Effector memory CD8-positive, alpha-beta T cell (primary cell): ENCODE results near the gene ATP2B2.

Experiments used
- ATAC-seq: fragments of 150-1000 bp; cut with Tn5 transposase; replicated peaks from 2 replicates; pipeline ENCODE4 v1.10.0; 2021; ENCODE audit warnings: mild to moderate bottlenecking, moderate library complexity
- DNase-seq, 3 experiments: peaks; one replicate each; pipeline ENCODE4 v3.0.0; 2021
- H3K27ac Mint-ChIP-seq, 2 donors: one replicate each; pipeline ENCODE4 v1.8.0; 2022; ENCODE audit warnings: mild to moderate bottlenecking in 2 of 2, mixed read lengths in 2 of 2, moderate library complexity in 2 of 2
- H3K27me3 Mint-ChIP-seq, 2 donors: one replicate each; pipeline ENCODE4 v1.8.0; 2022; ENCODE audit warnings: mixed read lengths in 2 of 2
- H3K36me3 Mint-ChIP-seq: one replicate; pipeline ENCODE4 v1.8.0; 2022; ENCODE audit warnings: mild to moderate bottlenecking, moderate library complexity, mixed read lengths; ENCODE audit not compliant: insufficient read depth
- H3K4me1 Mint-ChIP-seq, 2 donors: one replicate each; pipeline ENCODE4 v1.8.0; 2022; ENCODE audit warnings: low read depth in 2 of 2, mixed read lengths in 2 of 2
- H3K4me3 Mint-ChIP-seq, 2 donors: one replicate each; pipeline ENCODE4 v1.8.0; 2022; ENCODE audit warnings: mild to moderate bottlenecking in 2 of 2, mixed read lengths in 2 of 2, moderate library complexity in 2 of 2
- H3K9me3 Mint-ChIP-seq, 2 donors: one replicate each; pipeline ENCODE4 v1.8.0; 2022; ENCODE audit warnings: mixed read lengths in 2 of 2

Gene ATP2B2

DNA sequence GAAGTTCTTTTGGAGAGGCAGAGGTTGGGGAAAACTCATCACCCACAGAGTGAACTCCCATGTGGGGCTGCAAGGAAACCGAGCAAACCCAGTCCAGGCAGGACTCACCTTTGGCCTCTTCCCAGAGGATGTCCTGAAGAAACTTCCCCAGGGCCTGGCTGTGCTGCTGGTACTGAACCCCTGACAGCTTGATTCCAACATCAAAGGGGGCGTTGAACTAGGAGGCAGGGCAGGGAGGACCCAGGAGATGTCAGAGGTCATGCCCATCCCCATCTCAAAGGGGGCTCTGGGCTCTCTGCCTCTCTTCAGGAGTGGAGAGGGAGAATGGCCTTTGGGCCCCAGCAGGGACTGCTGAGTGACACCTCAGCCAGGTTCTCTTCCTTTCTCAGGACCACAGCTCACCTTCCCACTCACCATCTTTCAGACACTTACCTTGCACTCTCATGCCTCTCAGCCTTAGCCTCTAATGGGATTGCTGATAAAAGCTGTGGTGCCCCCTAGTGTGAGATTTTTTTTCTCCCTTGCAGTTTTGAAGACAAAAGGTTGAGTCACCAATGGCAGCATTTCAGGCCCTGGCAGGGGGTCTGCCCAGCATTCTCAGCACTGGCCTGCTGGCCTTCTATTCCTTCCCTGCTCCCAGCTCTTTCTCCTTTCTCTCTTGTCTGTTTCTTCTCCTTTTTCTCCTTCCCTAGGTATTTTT, 218.6 kb downstream of the ATP2B2 start:
- Mint-ChIP-seq H3K9me3 (no peaks in the 10 kb centered on the region), H3K36me3 (peaks cover 26% of the 10 kb centered on the region), H3K27me3 (no peaks in the 10 kb centered on the region), H3K4me3 (no peak overlapping the region), H3K27ac (peak overlapping the region in 1 of 2 donors; percentile 64), H3K4me1 (peaks cover 18 to 19% of the 10 kb centered on the region in 2 donors)
- peak; percentile 45 to 58 (median 56) for DNase-seq
- peak; percentile 39 for ATAC-seq

DNA sequence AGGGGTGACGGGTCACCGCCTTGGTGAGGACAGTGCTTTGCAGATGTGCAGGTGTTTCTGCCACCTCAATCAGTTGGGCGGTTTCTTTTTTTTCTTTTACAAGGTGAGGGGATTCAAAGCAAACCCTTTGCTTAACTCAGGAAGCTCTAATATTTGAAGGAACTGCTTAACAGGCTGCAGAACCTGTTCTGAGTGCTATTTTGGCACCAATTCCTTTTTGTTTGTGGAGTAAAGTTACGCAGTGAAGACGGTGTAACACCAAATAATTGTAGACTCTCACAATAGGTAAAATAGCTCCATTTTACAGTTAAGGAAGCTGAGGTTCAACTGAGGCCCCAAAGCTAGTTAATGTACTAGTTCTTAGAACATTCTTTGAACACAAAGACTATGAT, 219.3 kb downstream of the ATP2B2 start:
- Mint-ChIP-seq H3K4me3 (no peak overlapping the region), H3K9me3 (no peaks in the 10 kb centered on the region), H3K27me3 (no peaks in the 10 kb centered on the region), H3K27ac (no peak overlapping the region), H3K36me3 (peaks cover 30% of the 10 kb centered on the region), H3K4me1 (peaks cover 18 to 19% of the 10 kb centered on the region in 2 donors)
- DNase-seq (no peak), ATAC-seq (no peak)

GRCh38 chr3:10285272-10286132, 219.9 kb downstream of the ATP2B2 start:
- peaks cover 36% of the 10 kb centered on the region for H3K36me3 Mint-ChIP-seq
- ATAC-seq: no peak
- peak overlapping the region; percentile 66 to 78 for H3K27ac Mint-ChIP-seq
- H3K9me3 Mint-ChIP-seq: no peaks in the 10 kb centered on the region
- no peak for DNase-seq
- H3K4me1 Mint-ChIP-seq: peaks cover 18 to 19% of the 10 kb centered on the region in 2 donors
- no peaks in the 10 kb centered on the region for H3K27me3 Mint-ChIP-seq
- no peak overlapping the region for H3K4me3 Mint-ChIP-seq

- peaks cover 18 to 19% of the 10 kb centered on the region in 2 donors for H3K4me1 Mint-ChIP-seq
- H3K27me3 Mint-ChIP-seq: no peaks in the 10 kb centered on the region
- no peaks in the 10 kb centered on the region for H3K9me3 Mint-ChIP-seq
- H3K27ac Mint-ChIP-seq: peak overlapping the region; percentile 66 to 78
- H3K4me3 Mint-ChIP-seq: peak overlapping the region in 1 of 2 donors; percentile 14
- DNase-seq: peak in 2 of 3 experiments; percentile 29 to 39
- H3K36me3 Mint-ChIP-seq: peaks cover 41% of the 10 kb centered on the region
- peak; percentile 92 for ATAC-seq
Observed at GRCh38 chr3:10284496-10284895, 220.9 kb downstream of the ATP2B2 start.

- Mint-ChIP-seq H3K4me1 (peaks cover 18 to 19% of the 10 kb centered on the region in 2 donors), H3K27me3 (no peaks in the 10 kb centered on the region), H3K36me3 (peaks cover 50% of the 10 kb centered on the region), H3K27ac (peak overlapping the region; percentile 66 to 78), H3K9me3 (no peaks in the 10 kb centered on the region), H3K4me3 (no peak overlapping the region)
- ATAC-seq (no peak), DNase-seq (no peak)
Observed at GRCh38 chr3:10283638-10284037, 221.7 kb downstream of the ATP2B2 start.

GRCh38 chr3:10281951-10282350, 223.4 kb downstream of the ATP2B2 start:
- H3K27ac Mint-ChIP-seq: peak overlapping the region in 1 of 2 donors; percentile 51
- H3K9me3 Mint-ChIP-seq: no peaks in the 10 kb centered on the region
- no peak overlapping the region for H3K4me3 Mint-ChIP-seq
- H3K36me3 Mint-ChIP-seq: peaks cover 57% of the 10 kb centered on the region
- ATAC-seq (no peak), DNase-seq (no peak)
- H3K27me3 Mint-ChIP-seq: no peaks in the 10 kb centered on the region
- peaks cover 22 to 23% of the 10 kb centered on the region in 2 donors for H3K4me1 Mint-ChIP-seq

DNA sequence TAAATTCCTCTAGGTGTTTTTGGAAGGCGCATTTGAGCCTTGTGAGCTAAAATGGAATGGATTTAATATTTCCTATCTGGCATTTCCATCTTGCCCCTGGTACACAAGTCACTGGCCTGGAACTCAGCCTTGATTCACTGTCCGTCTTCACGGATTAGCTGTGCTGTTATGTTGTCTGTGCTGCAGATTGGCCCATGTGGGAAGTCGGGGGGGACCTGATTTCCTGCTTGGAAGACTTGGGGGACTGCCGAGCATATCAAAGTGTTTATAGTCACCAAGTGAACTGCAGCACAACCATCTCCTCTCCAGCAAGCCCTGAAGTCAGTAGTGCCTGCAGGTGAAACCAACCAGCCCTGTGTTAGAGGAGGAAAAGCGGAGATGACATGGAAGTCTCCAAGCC, 224.8 kb downstream of the ATP2B2 start:
- DNase-seq (no peak), ATAC-seq (no peak)
- H3K4me3 Mint-ChIP-seq: no peak overlapping the region
- no peak overlapping the region for H3K27ac Mint-ChIP-seq
- H3K27me3 Mint-ChIP-seq: no peaks in the 10 kb centered on the region
- peaks cover 23 to 24% of the 10 kb centered on the region in 2 donors for H3K4me1 Mint-ChIP-seq
- H3K36me3 Mint-ChIP-seq: peaks cover 67% of the 10 kb centered on the region
- H3K9me3 Mint-ChIP-seq: no peaks in the 10 kb centered on the region

DNA sequence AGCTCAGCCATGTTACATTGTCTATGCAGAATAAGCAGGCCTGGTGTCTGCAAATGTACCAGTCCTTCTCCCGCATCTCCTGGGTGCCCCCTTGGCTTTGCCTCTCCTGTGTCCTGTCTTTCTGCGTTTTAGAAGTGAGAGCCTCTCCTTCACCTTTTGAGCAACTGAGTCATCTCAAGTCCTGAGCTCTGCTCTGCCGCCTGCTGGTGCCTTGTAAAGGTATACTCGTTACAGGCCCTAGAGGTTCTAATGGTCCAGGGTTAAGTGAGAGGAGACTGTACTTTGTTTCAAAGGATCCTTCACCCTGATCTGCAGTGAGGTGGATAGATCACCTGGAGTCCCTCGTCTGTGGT, 225.2 kb downstream of the ATP2B2 start:
- no peak overlapping the region for H3K4me3 Mint-ChIP-seq
- H3K27ac Mint-ChIP-seq: peak overlapping the region in 1 of 2 donors; percentile 80
- ATAC-seq (no peak), DNase-seq (no peak)
- H3K9me3 Mint-ChIP-seq: no peaks in the 10 kb centered on the region
- H3K27me3 Mint-ChIP-seq: no peaks in the 10 kb centered on the region
- peaks cover 25% of the 10 kb centered on the region in 2 donors for H3K4me1 Mint-ChIP-seq
- H3K36me3 Mint-ChIP-seq: peaks cover 71% of the 10 kb centered on the region

- Mint-ChIP-seq H3K27me3 (no peaks in the 10 kb centered on the region), H3K9me3 (no peaks in the 10 kb centered on the region), H3K4me3 (no peak overlapping the region), H3K4me1 (peaks cover 20 to 22% of the 10 kb centered on the region in 2 donors), H3K27ac (peak overlapping the region; percentile 54 to 80), H3K36me3 (peaks cover 71% of the 10 kb centered on the region)
- DNase-seq: no peak
- ATAC-seq: no peak
Observed at GRCh38 chr3:10279384-10280176, 225.8 kb downstream of the ATP2B2 start.

DNA sequence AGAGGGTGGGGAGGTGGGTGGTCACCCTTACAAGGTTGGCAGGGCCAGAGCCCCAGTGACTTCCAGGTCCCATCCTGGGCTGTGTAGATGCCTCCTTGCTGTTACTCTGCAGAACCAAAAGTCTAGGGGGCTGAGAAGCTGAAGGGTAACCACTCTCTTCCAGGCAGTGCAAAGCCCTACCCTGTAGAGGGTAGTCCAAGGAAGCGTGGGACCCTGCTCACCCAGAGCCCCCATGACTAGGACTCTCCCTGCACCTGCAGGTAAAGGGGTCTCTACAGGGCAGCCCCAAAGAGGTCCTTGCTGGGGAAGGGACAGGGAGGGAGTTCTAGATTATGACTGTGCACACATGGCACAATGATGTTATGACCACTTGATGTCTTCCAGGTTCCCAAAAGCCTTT, 226.9 kb downstream of the ATP2B2 start:
- Mint-ChIP-seq H3K4me1 (peaks cover 19 to 25% of the 10 kb centered on the region in 2 donors), H3K27ac (peak overlapping the region; percentile 54 to 83), H3K9me3 (no peaks in the 10 kb centered on the region), H3K36me3 (peaks cover 71% of the 10 kb centered on the region), H3K4me3 (no peak overlapping the region), H3K27me3 (no peaks in the 10 kb centered on the region)
- ATAC-seq: no peak
- DNase-seq: no peak

- no peak for DNase-seq
- Mint-ChIP-seq H3K27me3 (no peaks in the 10 kb centered on the region), H3K9me3 (no peaks in the 10 kb centered on the region), H3K27ac (peak overlapping the region; percentile 50 to 83), H3K4me1 (peaks cover 26 to 33% of the 10 kb centered on the region in 2 donors), H3K36me3 (peaks cover 73% of the 10 kb centered on the region), H3K4me3 (no peak overlapping the region)
- ATAC-seq: no peak
Observed at GRCh38 chr3:10277115-10277625, 228.2 kb downstream of the ATP2B2 start.

GRCh38 chr3:10274601-10275000, 230.8 kb downstream of the ATP2B2 start:
- no peak for DNase-seq
- H3K9me3 Mint-ChIP-seq: no peaks in the 10 kb centered on the region
- peak overlapping the region; percentile 81 to 97 for H3K27ac Mint-ChIP-seq
- H3K36me3 Mint-ChIP-seq: peaks cover 80% of the 10 kb centered on the region
- no peaks in the 10 kb centered on the region for H3K27me3 Mint-ChIP-seq
- peak overlapping the region in 1 of 2 donors; percentile 37 for H3K4me3 Mint-ChIP-seq
- no peak for ATAC-seq
- peaks cover 30 to 33% of the 10 kb centered on the region in 2 donors for H3K4me1 Mint-ChIP-seq
